Measurements from ENCODE around the gene EIPR1. TPM values are rescaled to one million over a fixed set of nuclear protein-coding genes. Genes with fewer than 3 reads are reported as not detected.
"Not testable (repeated sequence)": the region's sequence is repeated elsewhere in the genome, so short reads cannot be mapped to it uniquely, and the experiment has no call there.

The EIPR1 gene
- total RNA-seq, 1 donor from 2014 or later, result 27.2 TPM

DNA sequence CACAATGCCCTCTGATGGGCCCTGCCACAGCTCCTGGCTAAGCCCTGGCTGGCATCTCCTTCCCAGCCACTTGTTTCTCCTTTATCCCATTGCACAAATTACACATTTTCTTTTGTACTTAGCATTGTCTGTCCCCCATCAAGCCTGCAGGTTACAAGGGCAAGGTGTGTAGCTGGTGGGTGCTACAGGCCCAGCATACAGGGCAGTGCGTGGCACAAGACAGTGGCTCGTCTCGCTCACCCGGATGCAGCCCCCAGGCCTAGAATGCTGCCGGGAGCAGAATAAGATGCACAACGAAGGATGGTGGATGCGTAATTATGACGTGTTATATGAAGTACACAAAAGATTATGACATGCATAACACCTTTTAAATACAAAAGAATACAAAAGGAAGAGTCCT lies 87.6 kb downstream of the EIPR1 start:
- DNase-seq (ENCODE audit: low read depth in 2 of 2), result no peak

DNA sequence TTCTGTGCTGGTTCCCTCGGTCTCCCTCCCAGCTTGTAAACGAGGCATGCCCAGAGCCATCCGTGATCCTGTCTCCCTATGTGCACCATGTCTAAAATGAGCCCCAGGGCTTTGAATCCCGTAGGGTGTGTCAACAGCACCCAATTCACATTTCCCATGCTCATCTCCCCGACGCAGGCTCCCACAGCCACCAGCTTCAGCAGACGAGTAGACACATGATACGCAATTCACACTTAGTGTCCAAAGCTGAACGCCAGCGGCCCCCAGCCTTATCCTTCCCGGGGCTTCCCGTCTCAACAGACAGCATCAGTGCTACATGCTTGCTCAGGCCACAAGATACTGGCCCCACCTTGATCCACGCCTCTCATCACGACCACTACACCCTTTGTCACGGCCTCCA lies 88.1 kb downstream of the EIPR1 start:
- no peak for DNase-seq (ENCODE audit: low read depth in 2 of 2)

DNA sequence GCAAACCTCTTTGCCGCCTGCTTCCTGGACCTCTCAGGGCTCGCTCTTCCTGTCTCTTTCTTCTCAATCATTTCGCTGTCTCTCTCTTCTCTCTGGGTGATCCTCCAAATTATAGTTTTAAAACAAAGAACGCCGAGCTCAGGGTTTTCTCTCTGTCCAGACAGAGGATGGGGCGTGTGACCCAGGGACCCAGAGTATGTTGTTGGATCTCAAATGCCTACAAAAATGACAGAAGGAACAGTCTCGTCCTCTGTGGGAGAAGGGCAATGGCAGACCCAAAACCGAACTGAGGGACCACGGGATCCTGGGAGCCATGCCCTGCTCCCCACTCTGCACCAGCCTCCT lies 88.5 kb downstream of the EIPR1 start:
- no peak for DNase-seq (ENCODE audit: low read depth in 2 of 2)

DNA sequence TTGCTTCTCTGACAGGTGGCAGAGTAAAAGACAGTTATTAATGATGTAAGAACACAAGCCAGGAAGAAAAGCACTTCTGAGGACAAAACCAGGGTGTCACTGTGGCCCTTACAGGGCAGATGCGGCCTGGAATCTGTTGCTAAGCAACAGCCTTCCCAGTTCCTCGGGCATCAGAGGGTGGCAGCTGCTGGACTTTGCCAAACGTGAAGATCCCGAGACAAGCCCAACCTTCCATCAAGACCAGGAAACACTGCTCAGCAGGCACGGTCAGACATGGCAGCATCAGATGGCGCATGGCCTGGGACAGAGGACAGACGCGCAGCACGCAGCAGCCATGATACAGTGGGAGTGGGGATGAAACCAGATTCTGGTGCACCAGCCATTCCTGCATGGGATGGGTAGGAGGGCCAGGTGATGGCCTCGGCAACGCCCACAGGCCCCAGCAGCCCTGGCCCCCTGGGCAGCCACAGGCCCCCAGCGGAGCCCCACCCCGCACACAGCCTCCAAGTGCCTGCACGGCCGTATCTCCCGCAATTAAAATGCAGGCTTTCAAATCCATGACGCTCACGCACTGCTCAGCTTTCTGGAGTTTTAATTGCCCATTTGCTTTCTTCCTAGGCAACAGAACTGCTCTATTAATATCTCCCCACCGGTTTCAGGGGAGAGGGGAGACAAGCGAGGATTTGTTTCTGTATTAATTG lies 89.0 kb downstream of the EIPR1 start:
- DNase-seq (ENCODE audit: low read depth in 2 of 2), result peak in 1 of 2 donors; percentile 34

DNA sequence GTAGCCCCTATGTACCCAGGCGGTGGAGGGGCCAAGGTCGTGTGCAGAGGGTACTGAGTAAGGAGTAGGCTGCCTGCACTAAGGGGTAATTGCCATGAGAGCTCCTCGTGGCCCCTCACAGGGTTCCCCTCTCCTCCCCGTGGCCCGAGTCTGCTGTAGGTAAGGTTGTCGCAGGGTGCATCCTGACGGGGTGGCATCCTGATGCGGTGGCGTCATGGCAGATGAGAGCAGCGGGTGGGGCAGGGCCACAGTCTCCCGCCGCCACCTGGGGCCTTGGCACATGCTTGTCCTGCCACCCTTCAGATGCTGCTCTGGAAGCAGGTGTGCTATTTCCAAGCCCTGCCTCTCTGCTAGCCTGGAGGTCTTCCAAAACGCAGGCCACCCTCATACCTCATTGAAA lies 89.7 kb downstream of the EIPR1 start:
- DNase-seq (ENCODE audit: low read depth in 2 of 2), result no peak

DNA sequence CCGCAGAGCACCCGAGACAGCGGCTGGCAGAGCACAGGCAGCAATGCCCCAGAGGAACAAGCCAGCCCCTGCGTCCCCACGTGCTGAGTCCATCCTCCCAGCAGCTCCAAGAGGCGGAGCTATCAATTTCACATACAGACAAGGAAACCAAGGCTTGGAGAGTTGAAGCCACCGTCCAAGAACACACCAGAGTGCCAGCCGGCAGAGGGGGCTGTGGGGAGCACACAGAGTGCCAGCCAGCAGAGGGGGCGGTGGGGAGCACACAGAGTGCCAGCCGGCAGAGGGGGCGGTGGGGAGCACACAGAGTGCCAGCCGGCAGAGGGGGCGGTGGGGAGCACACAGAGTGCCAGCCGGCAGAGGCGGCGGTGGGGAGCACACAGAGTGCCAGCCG lies 91.0 kb downstream of the EIPR1 start:
- DNase-seq (ENCODE audit: low read depth in 2 of 2), result not testable (repeated sequence)

DNA sequence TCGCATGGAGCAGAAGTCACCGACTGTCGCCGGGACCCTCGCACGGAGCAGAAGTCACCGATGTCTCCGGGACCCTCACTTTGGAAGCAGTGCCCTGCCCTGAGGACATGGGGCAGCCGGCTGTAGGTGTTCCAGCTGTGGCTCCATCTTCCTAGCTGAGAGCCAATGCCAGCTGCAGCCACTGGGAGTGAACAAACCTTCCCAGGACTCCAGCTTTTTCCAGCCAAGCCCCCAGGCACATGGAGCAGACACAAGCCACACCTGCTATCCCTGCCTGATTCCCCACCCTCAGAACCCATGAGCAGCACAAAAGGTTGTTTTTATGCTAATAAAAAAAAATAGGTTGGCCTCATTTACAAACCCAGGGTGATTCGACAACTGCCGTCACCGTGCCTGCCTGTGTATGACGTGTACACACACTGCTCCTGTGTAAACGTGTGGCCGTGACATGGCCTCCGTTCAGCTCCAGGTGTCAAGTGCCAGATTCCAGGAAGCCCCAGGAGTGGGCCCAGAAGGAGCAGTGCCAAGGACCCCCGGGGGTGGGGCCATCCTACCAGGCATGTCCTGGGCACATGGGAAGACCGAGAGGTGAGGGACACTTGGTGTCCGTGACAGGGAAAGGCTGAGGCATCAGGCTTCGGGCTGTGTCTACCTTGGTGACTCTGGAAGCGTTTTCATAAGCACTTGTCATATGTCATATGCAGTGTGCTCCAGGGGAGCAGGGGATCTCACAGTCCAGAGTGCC lies 91.5 kb downstream of the EIPR1 start:
- DNase-seq (ENCODE audit: low read depth in 2 of 2), result no peak

DNA sequence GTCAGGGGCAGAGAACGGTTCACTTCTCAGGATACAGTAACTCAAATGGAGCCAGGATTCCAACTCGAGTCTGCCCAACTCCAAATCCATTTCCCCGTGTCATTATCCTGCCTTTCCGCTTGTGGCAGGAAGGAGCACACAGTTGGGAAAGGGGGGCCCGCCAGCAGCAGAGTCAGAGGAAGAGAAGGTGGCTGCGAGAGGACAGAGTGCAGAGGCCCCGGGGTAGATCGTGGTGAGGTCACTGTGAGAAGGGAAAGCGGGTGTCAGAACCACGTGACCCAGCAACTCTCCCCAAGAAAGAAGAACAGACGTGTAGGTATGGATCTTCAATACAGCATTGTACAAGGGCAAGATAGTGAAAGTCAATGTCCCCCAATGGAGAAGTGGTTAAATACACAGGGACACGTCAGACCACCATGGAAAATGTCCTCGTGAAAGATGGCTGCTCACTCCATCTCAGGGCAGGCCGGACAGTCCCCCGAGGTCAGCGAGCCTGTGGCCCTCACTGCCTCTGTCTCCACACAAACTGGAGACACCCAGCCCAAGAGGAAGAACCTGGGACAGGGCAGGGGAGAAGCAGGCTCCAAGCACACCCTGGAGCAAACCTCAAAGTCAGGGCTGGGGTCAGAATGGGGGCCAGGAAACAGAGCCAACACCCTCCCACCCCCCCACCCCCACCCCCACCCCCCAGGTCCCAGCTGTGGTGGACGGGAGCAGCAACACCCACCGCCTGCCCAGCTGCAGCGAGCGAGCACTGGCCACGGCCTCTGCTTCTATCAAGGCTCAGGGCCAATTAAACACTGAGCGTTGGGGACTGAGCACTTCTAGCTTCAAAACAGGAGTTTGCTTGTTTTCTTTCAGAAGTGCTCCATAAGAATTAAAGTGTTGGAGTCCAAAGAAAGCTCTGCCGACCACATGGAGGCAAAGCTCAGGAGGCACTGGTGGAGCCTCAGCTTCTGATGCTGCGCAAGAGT lies 92.7 kb downstream of the EIPR1 start:
- peak; percentile 14 to 61 for DNase-seq (ENCODE audit: low read depth in 2 of 2)

DNA sequence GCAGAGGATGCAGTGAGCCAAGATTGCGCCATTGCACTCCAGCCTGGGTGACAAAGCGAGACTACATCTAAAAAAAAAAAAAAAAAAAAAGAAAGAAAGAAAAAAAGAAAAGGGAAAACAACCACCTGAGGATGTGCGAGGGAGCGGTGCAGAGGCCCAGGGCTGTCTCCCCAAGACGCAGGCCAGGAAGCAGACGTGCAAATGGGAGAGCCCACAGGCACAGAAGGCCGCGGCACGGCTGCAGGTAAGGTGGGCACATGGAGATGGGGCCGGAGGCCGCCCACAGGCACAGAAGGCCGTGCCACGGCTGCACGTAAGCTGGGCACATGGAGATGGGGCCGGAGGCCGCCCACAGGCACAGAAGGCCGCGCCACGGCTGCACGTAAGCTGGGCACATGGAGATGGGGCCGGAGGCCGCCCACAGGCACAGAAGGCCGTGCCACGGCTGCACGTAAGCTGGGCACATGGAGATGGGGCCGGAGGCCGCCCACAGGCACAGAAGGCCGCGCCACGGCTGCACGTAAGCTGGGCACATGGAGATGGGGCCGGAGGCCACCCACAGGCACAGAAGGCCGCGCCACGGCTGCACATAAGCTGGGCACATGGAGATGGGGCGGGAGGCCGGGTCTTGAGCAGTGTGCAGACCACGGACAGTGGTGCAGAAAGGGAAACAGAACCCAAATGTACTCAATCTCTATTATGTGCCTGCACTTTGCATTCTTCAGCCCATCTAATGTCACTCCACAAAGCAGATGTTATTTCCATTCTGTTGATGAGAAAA lies 93.6 kb downstream of the EIPR1 start:
- not testable (repeated sequence) for DNase-seq (ENCODE audit: low read depth in 2 of 2)

DNA sequence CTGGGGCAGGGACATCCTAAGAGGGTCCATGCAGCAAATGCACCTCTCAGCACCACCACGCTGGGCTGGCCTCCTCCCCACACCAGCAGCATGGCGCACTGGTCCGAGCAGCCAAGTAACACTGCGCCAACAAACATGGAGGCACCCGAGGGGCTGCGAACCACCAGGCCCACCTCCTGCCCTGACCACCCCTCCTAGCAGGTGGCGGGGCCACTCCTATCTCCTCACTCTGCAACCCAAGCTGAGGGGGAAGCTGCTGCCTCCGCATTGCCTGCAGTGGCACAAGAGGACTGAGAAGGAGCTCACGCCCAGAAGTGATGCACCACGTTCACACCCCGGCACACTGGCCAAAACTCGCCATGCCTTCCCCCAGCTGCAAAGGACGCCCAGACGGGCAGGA lies 94.4 kb downstream of the EIPR1 start:
- no peak for DNase-seq (ENCODE audit: low read depth in 2 of 2)

DNA sequence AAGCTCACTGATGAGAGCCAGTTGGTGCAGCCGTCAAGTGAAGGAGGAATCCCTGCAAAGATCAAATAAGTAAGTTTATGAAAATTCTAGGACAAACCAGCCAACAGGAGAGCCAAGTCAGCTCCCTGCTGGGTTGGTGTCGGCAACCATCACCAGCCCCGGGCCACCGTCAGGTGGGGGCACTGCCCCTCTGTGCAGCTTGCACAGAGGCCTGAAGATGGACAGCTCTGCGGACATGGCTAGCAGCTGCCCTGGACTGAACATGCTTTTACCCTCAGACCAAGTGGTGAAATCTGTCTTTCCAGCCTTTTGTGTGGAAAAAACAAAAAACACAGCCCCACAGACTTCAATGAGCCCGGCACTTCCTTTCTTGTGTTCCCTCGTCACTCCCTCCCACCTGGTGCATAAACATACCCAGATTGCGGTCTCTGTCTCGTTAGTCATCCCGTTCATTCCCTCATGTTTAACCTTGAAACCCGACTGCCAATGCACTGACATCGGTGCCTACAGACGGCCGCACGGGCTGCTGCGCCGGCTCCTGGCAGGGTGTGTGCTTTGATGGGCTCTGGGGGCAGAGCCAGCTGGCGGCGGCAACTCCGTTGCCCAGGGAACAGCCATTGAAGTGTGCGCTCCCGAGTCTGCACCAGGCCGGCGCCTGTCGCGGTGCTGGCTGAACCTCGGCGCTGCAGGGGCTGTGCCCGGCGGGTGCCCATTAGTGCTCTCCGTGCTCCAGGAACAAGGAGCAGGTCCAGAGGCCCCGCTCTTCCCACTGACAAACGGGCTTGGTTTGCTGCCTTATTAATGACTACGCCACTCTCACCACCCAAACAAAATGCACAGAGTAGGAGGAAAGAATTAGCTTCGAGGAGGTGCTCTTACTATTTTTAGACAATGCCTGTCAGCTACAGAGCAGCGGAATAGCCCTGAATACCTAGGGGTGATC lies 95.3 kb downstream of the EIPR1 start:
- DNase-seq (ENCODE audit: low read depth in 2 of 2), result peak in 1 of 2 donors; percentile 48

DNA sequence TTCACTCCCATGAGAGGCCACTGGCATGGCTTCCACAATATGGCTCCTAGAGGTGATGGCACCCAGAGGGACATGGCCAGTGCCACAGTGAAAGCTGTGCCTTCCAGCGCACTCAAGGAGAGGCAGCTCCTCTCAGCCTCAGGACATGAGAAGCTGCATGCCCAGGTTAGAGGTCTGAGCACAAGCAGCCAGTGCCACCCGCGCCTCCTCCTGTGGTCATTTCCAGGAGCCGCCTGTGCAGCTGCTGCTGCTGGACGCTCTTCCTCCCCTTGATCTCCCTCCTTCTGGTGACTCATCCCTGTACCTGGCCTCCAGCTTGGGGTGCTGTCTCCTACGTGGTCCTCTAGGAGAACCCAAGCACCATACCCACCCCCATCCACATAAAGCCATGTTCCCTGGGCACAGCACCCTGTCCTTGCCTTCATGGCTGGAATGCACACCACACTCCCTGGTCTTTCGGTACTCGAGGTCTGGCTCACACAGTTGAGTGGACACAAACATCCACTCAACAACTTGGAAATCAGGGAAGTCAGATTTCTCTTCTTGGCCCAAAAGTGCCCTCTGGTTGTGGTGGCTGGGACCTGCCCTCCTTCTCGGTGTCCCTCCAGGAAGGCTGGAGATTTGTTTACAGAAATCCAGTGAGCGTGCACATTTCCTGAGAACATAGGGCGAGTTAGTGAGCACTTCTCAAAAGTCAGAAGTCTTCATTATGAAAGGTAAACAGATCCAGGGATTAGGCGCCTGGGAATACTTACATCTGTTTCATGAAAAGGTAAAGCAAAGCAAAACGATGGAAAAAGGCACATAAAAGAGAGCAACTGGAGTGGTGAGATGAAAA lies 96.7 kb downstream of the EIPR1 start:
- peak in 1 of 2 donors; percentile 26 for DNase-seq (ENCODE audit: low read depth in 2 of 2)

DNA sequence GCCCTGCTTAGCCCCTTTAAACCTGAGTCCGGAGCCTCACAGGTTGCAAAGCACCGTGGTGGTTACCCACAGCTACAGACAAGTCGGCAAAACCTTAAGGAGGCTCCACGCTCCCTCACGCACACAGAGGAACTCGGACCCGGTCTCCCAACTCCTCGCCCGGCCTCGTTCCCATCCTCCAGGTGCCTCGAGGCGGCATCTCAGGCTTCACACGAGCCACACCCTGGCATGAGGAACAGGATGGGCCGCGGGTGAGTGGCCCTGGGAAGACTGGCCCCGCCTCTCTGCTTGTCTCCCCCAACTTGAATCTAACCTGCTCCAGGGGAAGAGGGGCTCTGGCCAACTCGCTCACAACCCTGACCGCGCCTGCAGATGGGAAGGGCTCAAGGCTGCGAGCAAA lies 97.4 kb downstream of the EIPR1 start:
- DNase-seq (ENCODE audit: low read depth in 2 of 2), result no peak

DNA sequence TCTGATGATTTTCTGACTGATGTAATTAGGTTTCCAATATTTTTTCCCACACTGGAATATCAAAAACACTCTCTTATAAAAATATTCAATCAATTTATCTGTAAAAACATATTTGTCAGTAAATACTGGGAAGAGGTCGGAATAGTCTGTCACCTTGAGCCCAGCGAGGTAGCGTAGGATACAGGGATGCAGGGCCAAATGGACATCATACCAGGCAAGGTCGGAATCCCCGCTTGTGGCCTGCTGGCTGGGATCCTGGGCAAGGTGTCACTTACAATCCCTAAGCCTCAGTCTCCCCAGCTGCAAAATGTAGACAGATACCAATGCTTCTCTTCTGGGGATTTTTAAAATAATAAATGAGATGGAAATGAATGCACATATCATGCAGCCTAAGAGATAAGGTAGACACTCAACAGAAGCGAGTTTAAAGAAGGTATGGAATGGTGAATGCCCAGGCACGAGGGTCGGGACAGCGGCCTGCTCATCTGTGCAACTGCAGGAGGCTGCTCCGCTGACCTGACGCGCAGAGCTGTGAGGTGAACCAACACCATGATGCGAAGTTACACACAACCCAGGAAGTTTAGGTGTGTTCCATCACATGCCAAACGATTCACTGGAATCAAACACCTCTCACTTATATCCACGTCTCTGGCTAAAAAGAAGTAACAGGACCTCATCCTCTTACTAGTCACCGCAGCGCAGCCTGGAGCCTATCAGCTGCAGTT lies 98.2 kb downstream of the EIPR1 start:
- no peak for DNase-seq (ENCODE audit: low read depth in 2 of 2)

DNA sequence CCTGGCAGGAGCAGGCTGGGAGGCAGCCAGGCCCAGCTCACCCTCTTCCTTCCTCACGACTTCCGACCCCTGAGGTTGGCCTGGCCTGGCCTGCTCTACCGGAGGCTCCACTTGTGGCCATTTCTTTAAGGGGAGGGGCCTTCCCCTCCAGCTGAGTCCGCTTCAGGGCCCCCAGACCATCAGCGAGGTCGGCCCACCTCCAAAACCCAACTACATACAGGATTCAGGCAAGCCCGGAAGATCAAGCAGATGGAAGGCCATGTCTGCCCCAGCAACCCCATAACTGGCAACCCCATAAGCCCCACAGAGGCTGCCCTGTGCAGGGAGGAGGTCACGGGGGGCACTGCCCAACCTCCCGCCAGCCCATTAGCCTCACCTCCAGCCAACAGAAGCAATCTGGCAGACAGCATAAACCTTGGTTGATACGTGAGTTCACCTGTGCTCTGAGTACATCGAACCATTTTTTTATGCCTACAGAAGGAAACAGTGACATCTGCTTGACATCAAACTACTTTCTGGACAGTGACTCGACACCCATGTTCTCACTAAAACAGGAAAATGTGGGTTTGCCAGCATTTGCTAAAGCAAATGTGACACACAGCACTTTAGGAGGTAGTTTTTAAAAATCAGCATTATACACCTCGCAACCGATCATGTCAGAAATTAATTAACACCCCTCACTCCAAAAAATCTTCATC lies 98.9 kb downstream of the EIPR1 start:
- no peak for DNase-seq (ENCODE audit: low read depth in 2 of 2)

DNA sequence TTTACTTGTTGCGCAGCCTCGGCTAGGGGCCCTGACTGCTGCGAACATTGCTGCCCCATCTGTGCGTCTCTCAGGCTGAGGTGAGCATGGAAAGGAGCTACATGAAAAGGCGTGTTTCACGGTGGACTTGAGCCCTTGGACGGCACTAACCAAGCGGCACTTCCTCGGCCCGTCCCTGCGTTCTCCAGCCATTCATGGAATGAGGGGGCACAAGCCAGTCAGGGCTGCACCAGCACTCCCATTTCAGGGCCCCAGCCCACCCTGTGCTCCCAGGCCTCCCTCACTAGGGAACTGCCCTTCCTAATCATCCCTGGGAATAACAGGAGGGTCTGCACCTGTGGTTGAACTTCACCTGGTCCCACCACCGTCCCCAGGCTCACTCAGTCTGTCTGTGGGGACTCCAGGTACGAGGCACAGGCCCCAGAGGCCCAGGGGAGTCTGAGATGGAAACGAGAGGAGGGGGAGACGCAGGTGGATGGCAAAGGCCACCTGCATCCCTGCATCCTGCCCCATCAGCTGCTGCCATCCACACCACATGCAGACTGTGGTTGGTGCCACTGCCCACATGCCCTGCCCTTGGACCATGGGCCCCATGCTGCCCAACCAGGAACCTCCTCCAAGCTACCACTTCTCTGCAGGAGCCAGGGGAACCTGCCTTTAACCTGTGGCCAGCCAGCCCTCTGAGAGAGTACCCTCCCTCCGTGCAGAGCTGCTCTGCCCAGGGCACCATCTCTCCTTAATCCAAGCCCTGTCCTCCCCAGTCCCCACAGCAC lies 99.7 kb downstream of the EIPR1 start:
- no peak for DNase-seq (ENCODE audit: low read depth in 2 of 2)

DNA sequence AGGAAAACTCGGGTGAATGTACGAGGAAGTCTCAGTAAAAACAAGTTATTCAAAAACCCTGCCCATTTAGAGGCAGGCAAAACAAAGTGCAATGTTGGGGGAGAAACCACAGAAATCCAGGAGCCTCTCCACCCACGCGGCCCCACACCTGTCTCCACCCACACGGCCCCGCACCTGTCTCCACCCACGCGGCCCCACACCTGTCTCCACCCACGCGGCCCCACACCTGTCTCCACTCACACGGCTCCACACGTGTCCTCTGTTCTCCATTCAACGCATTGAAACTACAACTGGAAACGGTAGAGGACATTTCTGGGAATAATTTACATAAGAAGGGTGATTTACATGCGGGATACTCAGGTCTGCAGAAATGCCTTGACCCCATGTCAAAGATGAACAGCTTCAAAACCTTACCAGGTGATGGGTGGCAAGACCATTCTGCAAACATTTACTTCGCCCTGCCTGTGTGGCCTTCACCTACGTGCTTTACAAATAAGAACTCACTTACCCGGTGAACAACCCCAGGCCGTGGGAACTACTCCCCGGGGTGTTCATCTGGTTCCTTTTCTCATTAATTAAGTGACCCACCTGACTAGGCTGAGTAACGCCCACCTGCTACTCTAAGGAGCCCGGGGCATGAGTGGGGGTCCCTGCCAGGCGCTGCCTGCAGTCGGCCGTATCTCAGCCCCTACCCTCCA lies 100.4 kb downstream of the EIPR1 start:
- DNase-seq (ENCODE audit: low read depth in 2 of 2), result no peak
